Ascending aorta (tissue), 2 donors: Measurements from ENCODE around the gene PPM1M. TPM values are rescaled to one million over a fixed set of nuclear protein-coding genes. Genes with fewer than 3 reads are reported as not detected.
A peak's percentile ranks its signal among the peaks of the same experiment; 100 is the strongest.
"Not testable (repeated sequence)": the region's sequence is repeated elsewhere in the genome, so short reads cannot be mapped to it uniquely, and the experiment has no call there.

Experiments used
- DNase-seq, 2 donors: peaks; one replicate each; pipeline ENCODE4 v3.0.0-alpha.2; 2019; ENCODE audit warnings: low spot score in 2 of 2
- H3K27ac ChIP-seq, 2 donors: fragments of 200-600 bp; sonication (generic); one replicate each; pipeline ENCODE4 v1.5.1; 2016 to 2017; ENCODE audit warnings: mild to moderate bottlenecking in 1 of 2
- H3K27me3 ChIP-seq: fragments of 200-600 bp; sonication (generic); one replicate; pipeline ENCODE4 v1.5.1; 2017
- H3K36me3 ChIP-seq, 2 donors: fragments of 200-600 bp; sonication (generic); one replicate each; pipeline ENCODE4 v1.5.1; 2016
- H3K4me1 ChIP-seq, 2 donors: fragments of 200-600 bp; sonication (generic); one replicate each; pipeline ENCODE4 v1.5.1; 2016 to 2017; ENCODE audit warnings: mild to moderate bottlenecking in 1 of 2
- H3K4me3 ChIP-seq, 2 donors: fragments of 200-600 bp; sonication (generic); one replicate each; pipeline ENCODE4 v1.5.1; 2016 to 2017; ENCODE audit warnings: mild to moderate bottlenecking in 1 of 2
- H3K9me3 ChIP-seq, 2 donors: fragments of 200-600 bp; sonication (generic); one replicate each; pipeline ENCODE4 v1.5.1; 2016
- CTCF ChIP-seq, 3 experiments: fragments of 200-600 bp in 2 of 3; fragments of 450-650 bp in 1 of 3; sonication (generic) in 2 of 3; IDR thresholded peaks; one replicate each; pipeline ENCODE4 v1.5.1; 2016 to 2019; ENCODE audit warnings: antibody characterized with exemption in 3 of 3, mild to moderate bottlenecking in 1 of 3, moderate library complexity in 1 of 3
- intact Hi-C: fragments of 100-400 bp; cut with DNase I; formaldehyde crosslinking; loops from one replicate; pipeline ENCODE4 v1.15.1; 2023
- total RNA-seq: library from RNA; depleted of rRNA; stranded (reverse); fragments of >200 nt; gene quantifications from one replicate; pipeline ENCODE4 v1.1.0, GENCODE V29; 2016

PPM1M gene
- total RNA-seq, 1 donor from 2014 or later: 20.3 TPM

- peaks cover 49 to 56% of the 10 kb centered on the region in 2 donors for H3K36me3 ChIP-seq
- H3K27me3 ChIP-seq: no peaks in the 10 kb centered on the region
- intact Hi-C loops: loop anchor here (10.0 kb wide), 2 partner anchors 216 to 414 kb away; partner anchors contain the start of genes DUSP7, GNL3 and PBRM1
- TF ChIP-seq CTCF (IDR thresholded peaks at IDR 0.05): no peak
- peaks cover 3 to 35% of the 10 kb centered on the region in 2 donors for H3K4me1 ChIP-seq
- H3K9me3 ChIP-seq: no peaks in the 10 kb centered on the region
- no peak for DNase-seq
- H3K4me3 ChIP-seq: no peak overlapping the region
- peak overlapping the region; percentile 13 to 56 for H3K27ac ChIP-seq
Observed at GRCh38 chr3:52270252-52270754, 24.7 kb downstream of the PPM1M start.

- peaks cover 14 to 49% of the 10 kb centered on the region in 2 donors for H3K4me1 ChIP-seq
- intact Hi-C loops: loop anchor here (10.0 kb wide), 2 partner anchors 217 to 413 kb away; partner anchors contain the start of genes DUSP7, GNL3 and PBRM1
- H3K27ac ChIP-seq: peak overlapping the region; percentile 18 to 46
- peaks cover 34 to 37% of the 10 kb centered on the region in 2 donors for H3K36me3 ChIP-seq
- not testable (repeated sequence) for H3K9me3 ChIP-seq, H3K27me3 ChIP-seq
- peak in 1 of 2 donors; percentile 44 for DNase-seq
- H3K4me3 ChIP-seq: peak overlapping the region in 1 of 2 donors; percentile 17
Observed at GRCh38 chr3:52272172-52272571, 26.6 kb downstream of the PPM1M start.

- Histone ChIP-seq H3K4me1 (peaks cover 14 to 49% of the 10 kb centered on the region in 2 donors), H3K9me3 (no peaks in the 10 kb centered on the region), H3K27me3 (no peaks in the 10 kb centered on the region), H3K27ac (no peak overlapping the region), H3K4me3 (no peak overlapping the region), H3K36me3 (peaks cover 27 to 30% of the 10 kb centered on the region in 2 donors)
- intact Hi-C loops: loop anchor here (10.0 kb wide), 2 partner anchors 218 to 412 kb away; partner anchors contain the start of genes DUSP7, GNL3 and PBRM1
- TF ChIP-seq CTCF (IDR thresholded peaks at IDR 0.05): no peak
- DNase-seq: no peak
Observed at GRCh38 chr3:52272831-52273230, 27.3 kb downstream of the PPM1M start.

- peaks cover 11% of the 10 kb centered on the region in 2 donors for H3K36me3 ChIP-seq
- peak in 1 of 2 donors; percentile 40 for DNase-seq
- H3K27ac ChIP-seq, H3K9me3 ChIP-seq, H3K27me3 ChIP-seq: not testable (repeated sequence)
- intact Hi-C loops: loop anchor here (5.0 to 10.0 kb wide), 3 partner anchors 133 to 410 kb away; partner anchors contain the start of genes DUSP7, GNL3 and PBRM1
- peaks cover 14 to 53% of the 10 kb centered on the region in 2 donors for H3K4me1 ChIP-seq
- H3K4me3 ChIP-seq: peak overlapping the region in 1 of 2 donors; percentile 91
Observed at GRCh38 chr3:52274781-52275180, 29.2 kb downstream of the PPM1M start.

GRCh38 chr3:52277071-52277964 is 31.8 kb downstream of the PPM1M start:
- Histone ChIP-seq H3K27me3 (no peaks in the 10 kb centered on the region), H3K4me1 (peaks cover 11 to 40% of the 10 kb centered on the region in 2 donors), H3K27ac (peak overlapping the region; percentile 94 to 97), H3K4me3 (peak overlapping the region; percentile 81 to 91), H3K9me3 (no peaks in the 10 kb centered on the region), H3K36me3 (peaks cover 6 to 7% of the 10 kb centered on the region in 2 donors)
- intact Hi-C loops: loop anchor here (5.0 to 10.0 kb wide), 3 partner anchors 130 to 407 kb away; partner anchors contain the start of genes DUSP7, GNL3 and PBRM1
- no peak for TF ChIP-seq CTCF (IDR thresholded peaks at IDR 0.05)
- DNase-seq: peak in 1 of 2 donors; percentile 82

- H3K9me3 ChIP-seq: no peaks in the 10 kb centered on the region
- peaks cover 11 to 43% of the 10 kb centered on the region in 2 donors for H3K4me1 ChIP-seq
- H3K4me3 ChIP-seq: peak overlapping the region; percentile 81 to 91
- H3K27ac ChIP-seq: peak overlapping the region; percentile 94 to 97
- DNase-seq: peak in 1 of 2 donors; percentile 79
- intact Hi-C loops: loop anchor here (1.0 to 10.0 kb wide), 6 partner anchors 9 to 407 kb away; partner anchors contain the start of genes DUSP7, GLYCTK, GNL3 and PBRM1
- peak; percentile 41 to 56 (median 48) for TF ChIP-seq CTCF (IDR thresholded peaks at IDR 0.05)
- H3K36me3 ChIP-seq: peaks cover 1 to 3% of the 10 kb centered on the region in 2 donors
- no peaks in the 10 kb centered on the region for H3K27me3 ChIP-seq
Observed at GRCh38 chr3:52277972-52278509, 32.5 kb downstream of the PPM1M start.
